Natural killer cell (primary cell): ENCODE results near the gene IL17REL. TPM values are rescaled to one million over a fixed set of nuclear protein-coding genes. Genes with fewer than 3 reads are reported as not detected.

Source experiments
- ATAC-seq, 3 donors: fragments of 150-1000 bp in 2 of 3; fragments of 200-7000 bp in 1 of 3; cut with Tn5 transposase; 1 replicate in 1 of 3; 2 replicates in 2 of 3; pipeline ENCODE4 v1.10.0; 2021; ENCODE audit warnings: mild to moderate bottlenecking in 2 of 3, moderate library complexity in 2 of 3
- DNase-seq, 2 donors: peaks; one replicate each; pipeline versions ENCODE4 v3.0.0 to v3.0.0-alpha.2; 2013 to 2021; ENCODE audit warnings: mixed read lengths in 1 of 2
- H3K27ac ChIP-seq: one replicate; pipeline ENCODE4 v1.5.1; 2013; ENCODE audit warnings: mild to moderate bottlenecking, low read length
- H3K27me3 ChIP-seq: one replicate; pipeline ENCODE4 v1.6.1; 2013; ENCODE audit warnings: low read length; ENCODE audit not compliant: control insufficient read depth, insufficient read depth
- H3K36me3 ChIP-seq: one replicate; pipeline ENCODE4 v1.6.1; 2013; ENCODE audit warnings: low read length; ENCODE audit not compliant: control insufficient read depth, insufficient read depth
- H3K4me1 ChIP-seq: one replicate; pipeline ENCODE4 v1.6.1; 2013; ENCODE audit warnings: low read length; ENCODE audit not compliant: control insufficient read depth, insufficient read depth
- H3K4me3 ChIP-seq: one replicate; pipeline ENCODE4 v1.5.1; 2013; ENCODE audit warnings: low read length
- H3K9me3 ChIP-seq: one replicate; pipeline ENCODE4 v1.6.1; 2013; ENCODE audit warnings: low read length; ENCODE audit not compliant: control insufficient read depth, insufficient read depth
- H3K27ac Mint-ChIP-seq, 2 donors: one replicate each; pipeline ENCODE4 v1.8.0; 2022; ENCODE audit warnings: mild to moderate bottlenecking in 2 of 2, mixed read lengths in 2 of 2, moderate library complexity in 1 of 2
- H3K27me3 Mint-ChIP-seq, 2 donors: one replicate each; pipeline ENCODE4 v1.8.0; 2022; ENCODE audit warnings: low read depth in 2 of 2, mixed read lengths in 2 of 2
- H3K36me3 Mint-ChIP-seq: one replicate; pipeline ENCODE4 v1.8.0; 2022; ENCODE audit warnings: mixed read lengths
- H3K4me1 Mint-ChIP-seq, 2 donors: one replicate each; pipeline ENCODE4 v1.8.0; 2022; ENCODE audit warnings: mixed read lengths in 2 of 2
- H3K4me3 Mint-ChIP-seq: one replicate; pipeline ENCODE4 v1.8.0; 2022; ENCODE audit warnings: mild to moderate bottlenecking, moderate library complexity, mixed read lengths
- H3K9me3 Mint-ChIP-seq, 2 donors: one replicate each; pipeline ENCODE4 v1.8.0; 2022; ENCODE audit warnings: mixed read lengths in 2 of 2
- WGBS: methylation state at CpG from one replicate; pipeline ENCODE4 v1.1.7; 2013; ENCODE audit warnings: missing lambda C conversion rate; ENCODE audit not compliant: insufficient coverage; 5-methylcytosine and 5-hydroxymethylcytosine counted together
- intact Hi-C: fragments of 100-400 bp; cut with micrococcal nuclease; formaldehyde crosslinking; loops from one replicate; pipeline ENCODE4 v1.14.2; 2022
- total RNA-seq, 4 donors: library from RNA; stranded (reverse); fragments of 120-200 nt in 1 of 4; gene quantifications; one replicate each; pipeline versions ENCODE4 v1.2.3 to v1.2.4, GENCODE V29; 2013 to 2022
- TF ChIP-seq, protein P1 (sequence below): fragments of 200-600 bp; IDR thresholded peaks from one replicate; pipeline ENCODE4 v1.8.0; 2022; ENCODE audit warnings: antibody characterized with exemption

Gene IL17REL
- total RNA-seq, 3 donors from 2014 or later (not counting 1 experiment from before 2014, with no cell fraction given) = not detected

DNA sequence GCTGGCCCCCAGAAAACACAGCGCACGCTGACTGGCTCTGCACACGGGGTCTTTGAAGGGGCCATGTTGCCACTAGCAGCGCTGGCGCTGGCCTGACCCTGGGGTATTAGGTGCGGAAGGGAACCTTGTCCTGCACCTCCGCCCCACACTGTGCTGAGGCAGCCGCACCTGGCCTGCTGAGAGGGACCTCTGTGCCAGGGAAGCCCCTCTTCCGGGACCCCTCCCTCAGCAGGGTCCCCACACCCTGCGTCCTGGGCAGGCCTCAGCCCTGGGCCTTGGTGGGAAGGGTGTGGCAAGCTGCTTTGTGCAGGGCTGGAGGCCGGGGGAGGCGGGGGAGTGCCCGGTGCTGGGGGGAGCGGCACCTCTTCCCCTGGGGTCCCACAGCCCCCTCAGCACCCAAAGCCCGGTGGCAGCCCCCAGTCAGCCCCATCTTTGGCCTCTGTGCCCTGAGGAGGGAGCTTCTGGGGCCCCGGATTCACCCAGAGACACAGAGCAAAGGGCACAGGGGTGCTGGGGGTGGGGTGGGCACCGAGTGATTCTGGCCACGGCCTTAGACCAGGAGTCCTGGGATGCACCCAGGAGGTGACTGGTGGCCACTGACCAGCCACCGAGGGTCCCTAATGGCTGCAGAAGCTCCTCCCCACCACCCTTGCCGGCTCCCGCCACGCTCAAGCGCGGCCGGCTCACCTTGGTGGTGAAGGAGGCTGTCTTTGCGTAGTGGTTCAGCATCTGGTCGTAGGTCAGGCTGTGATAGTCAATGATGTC lies 34.1 kb upstream of the IL17REL start:
- Mint-ChIP-seq H3K27me3 (peaks cover 15 to 18% of the 10 kb centered on the region in 2 donors), H3K4me1 (peaks cover 8 to 9% of the 10 kb centered on the region in 2 donors), H3K9me3 (no peaks in the 10 kb centered on the region), H3K36me3 (no peaks in the 10 kb centered on the region), H3K27ac (no peak overlapping the region), H3K4me3 (no peak overlapping the region)
- DNase-seq = no peak
- Histone ChIP-seq H3K36me3 (no peaks in the 10 kb centered on the region), H3K4me3 (no peak overlapping the region), H3K4me1 (peaks cover 23% of the 10 kb centered on the region), H3K27ac (no peak overlapping the region), H3K9me3 (no peaks in the 10 kb centered on the region), H3K27me3 (no peaks in the 10 kb centered on the region)
- intact Hi-C loops = no loop called here
- no peak for ATAC-seq
- TF ChIP-seq, protein P1, sequence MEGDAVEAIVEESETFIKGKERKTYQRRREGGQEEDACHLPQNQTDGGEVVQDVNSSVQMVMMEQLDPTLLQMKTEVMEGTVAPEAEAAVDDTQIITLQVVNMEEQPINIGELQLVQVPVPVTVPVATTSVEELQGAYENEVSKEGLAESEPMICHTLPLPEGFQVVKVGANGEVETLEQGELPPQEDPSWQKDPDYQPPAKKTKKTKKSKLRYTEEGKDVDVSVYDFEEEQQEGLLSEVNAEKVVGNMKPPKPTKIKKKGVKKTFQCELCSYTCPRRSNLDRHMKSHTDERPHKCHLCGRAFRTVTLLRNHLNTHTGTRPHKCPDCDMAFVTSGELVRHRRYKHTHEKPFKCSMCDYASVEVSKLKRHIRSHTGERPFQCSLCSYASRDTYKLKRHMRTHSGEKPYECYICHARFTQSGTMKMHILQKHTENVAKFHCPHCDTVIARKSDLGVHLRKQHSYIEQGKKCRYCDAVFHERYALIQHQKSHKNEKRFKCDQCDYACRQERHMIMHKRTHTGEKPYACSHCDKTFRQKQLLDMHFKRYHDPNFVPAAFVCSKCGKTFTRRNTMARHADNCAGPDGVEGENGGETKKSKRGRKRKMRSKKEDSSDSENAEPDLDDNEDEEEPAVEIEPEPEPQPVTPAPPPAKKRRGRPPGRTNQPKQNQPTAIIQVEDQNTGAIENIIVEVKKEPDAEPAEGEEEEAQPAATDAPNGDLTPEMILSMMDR = no peak
- 93% methylated on average over 27 of the region's 27 CpGs for WGBS

- Histone ChIP-seq H3K27me3 (no peaks in the 10 kb centered on the region), H3K4me1 (peaks cover 23% of the 10 kb centered on the region), H3K9me3 (no peaks in the 10 kb centered on the region), H3K36me3 (no peaks in the 10 kb centered on the region), H3K4me3 (no peak overlapping the region), H3K27ac (no peak overlapping the region)
- no peak for DNase-seq
- TF ChIP-seq, protein P1 = no peak
- peaks cover 8 to 9% of the 10 kb centered on the region in 2 donors for H3K4me1 Mint-ChIP-seq
- H3K9me3 Mint-ChIP-seq = no peaks in the 10 kb centered on the region
- H3K27me3 Mint-ChIP-seq = peaks cover 16 to 18% of the 10 kb centered on the region in 2 donors
- no peak for ATAC-seq
- H3K27ac Mint-ChIP-seq = no peak overlapping the region
- WGBS = 90% methylated on average over 19 of the region's 19 CpGs
- H3K36me3 Mint-ChIP-seq = no peaks in the 10 kb centered on the region
- no peak overlapping the region for H3K4me3 Mint-ChIP-seq
- intact Hi-C loops = no loop called here
These were observed 33.5 kb upstream of the IL17REL start for GRCh38 chr22:50046019-50046415.

DNA sequence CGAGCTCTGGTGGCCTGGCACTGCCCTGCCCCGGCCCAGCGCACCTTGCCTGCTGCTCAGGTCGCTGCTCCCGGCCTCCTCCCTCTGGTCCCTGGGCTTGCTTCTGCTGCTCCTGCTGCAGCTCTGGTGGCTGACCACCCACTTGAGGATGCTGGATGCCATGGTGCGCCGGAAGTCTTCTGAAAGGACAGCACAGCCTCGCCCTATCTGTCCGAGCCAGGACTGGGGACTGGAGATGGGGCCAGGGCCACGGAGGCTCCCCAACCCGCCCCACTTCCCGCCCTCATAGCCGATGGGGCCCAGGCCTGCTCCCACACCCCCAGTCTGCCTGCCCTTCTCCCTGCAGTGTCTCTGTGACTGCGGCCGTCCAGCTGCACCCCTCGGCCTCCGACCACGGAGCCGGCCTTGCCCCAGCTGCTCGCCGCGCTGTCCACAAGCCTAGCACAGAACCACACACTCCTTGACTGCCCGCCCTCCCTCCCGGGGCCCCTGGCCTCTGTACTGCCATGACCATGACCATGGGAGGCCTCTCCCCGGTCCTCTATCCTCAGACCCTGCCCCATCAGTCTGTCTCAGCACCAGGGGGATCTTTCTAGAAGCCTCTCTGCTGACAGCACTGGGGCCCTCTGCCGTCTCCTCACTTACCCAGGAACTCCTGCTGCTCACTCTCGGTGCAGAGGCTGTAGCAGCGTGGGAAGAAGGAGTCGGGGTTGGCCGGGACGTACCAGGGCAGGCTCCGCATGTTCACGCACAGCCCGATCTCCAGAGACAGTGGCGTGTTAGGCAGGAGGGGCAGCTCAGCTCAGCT lies 32.9 kb upstream of the IL17REL start:
- H3K4me3 ChIP-seq = no peak overlapping the region
- TF ChIP-seq, protein P1 = no peak
- WGBS = 85% methylated on average over 35 of the region's 35 CpGs
- Mint-ChIP-seq H3K36me3 (no peaks in the 10 kb centered on the region), H3K4me3 (no peak overlapping the region), H3K4me1 (peaks cover 8 to 9% of the 10 kb centered on the region in 2 donors), H3K27me3 (peaks cover 16 to 18% of the 10 kb centered on the region in 2 donors), H3K9me3 (no peaks in the 10 kb centered on the region), H3K27ac (no peak overlapping the region)
- no peaks in the 10 kb centered on the region for H3K27me3 ChIP-seq
- H3K36me3 ChIP-seq = no peaks in the 10 kb centered on the region
- intact Hi-C loops = no loop called here
- H3K4me1 ChIP-seq = peaks cover 23% of the 10 kb centered on the region
- no peak for ATAC-seq
- no peak for DNase-seq
- H3K27ac ChIP-seq = no peak overlapping the region
- no peaks in the 10 kb centered on the region for H3K9me3 ChIP-seq
